Neural cell (in vitro differentiated cells): ENCODE results near the gene RAET1E. TPM values are rescaled to one million over a fixed set of nuclear protein-coding genes. Genes with fewer than 3 reads are reported as not detected.

Experiments
- H2AFZ ChIP-seq: fragments of 200-600, 300-800 bp; sonication (generic), shearing (Covaris generic); 2 replicates; pipeline ENCODE4 v1.6.0; 2014; ENCODE audit warnings: low read depth, mild to moderate bottlenecking, antibody characterized with exemption, low read length, moderate library complexity
- H3F3A ChIP-seq: fragments of 200-600 bp; shearing (Covaris generic); 2 replicates; pipeline ENCODE4 v1.6.1; 2016; ENCODE audit warnings: mild to moderate bottlenecking, moderate library complexity, mixed read lengths, antibody characterized with exemption, low read length; ENCODE audit not compliant: insufficient read depth, poor library complexity, severe bottlenecking
- H3K27ac ChIP-seq: fragments of 200-600, 300-800 bp; sonication (generic), shearing (Covaris generic); 2 replicates; pipeline ENCODE4 v1.5.1; 2014; ENCODE audit warnings: mild to moderate bottlenecking, low read length, moderate library complexity
- H3K27me3 ChIP-seq: fragments of 300-800, 200-600 bp; sonication (generic), shearing (Covaris generic); 2 replicates; pipeline ENCODE4 v1.6.0; 2014; ENCODE audit warnings: mild to moderate bottlenecking, low read depth, low read length, moderate library complexity; ENCODE audit not compliant: insufficient read depth
- H3K36me3 ChIP-seq: fragments of 300-800, 200-600 bp; sonication (generic), shearing (Covaris generic); 2 replicates; pipeline ENCODE4 v1.5.1; 2014; ENCODE audit warnings: mild to moderate bottlenecking, antibody characterized with exemption, low read length, moderate library complexity; ENCODE audit not compliant: insufficient read depth
- H3K4me2 ChIP-seq: fragments of 300-800, 200-600 bp; sonication (generic), shearing (Covaris generic); 2 replicates; pipeline ENCODE4 v1.6.0; 2014; ENCODE audit warnings: mild to moderate bottlenecking, low read length
- H3K4me3 ChIP-seq: fragments of 300-800, 200-600 bp; sonication (generic), shearing (Covaris generic); 2 replicates; pipeline ENCODE4 v1.5.1; 2014; ENCODE audit warnings: mild to moderate bottlenecking, low read length, moderate library complexity
- H3K79me2 ChIP-seq: fragments of 200-600 bp; shearing (Covaris generic); replicated peaks from 2 replicates; pipeline ENCODE4 v1.6.0; 2014; ENCODE audit warnings: mild to moderate bottlenecking, low read length, moderate library complexity; ENCODE audit not compliant: insufficient read depth
- H3K9ac ChIP-seq: fragments of 300-800, 200-600 bp; sonication (generic), shearing (Covaris generic); 2 replicates; pipeline ENCODE4 v1.6.1; 2016; ENCODE audit warnings: mild to moderate bottlenecking, low read length, mixed read lengths
- H3K9me2 ChIP-seq: fragments of 200-600 bp; shearing (Covaris generic); 2 replicates; pipeline ENCODE4 v1.6.1; 2016; ENCODE audit warnings: mild to moderate bottlenecking, low read length, mixed read lengths; ENCODE audit not compliant: insufficient read depth
- H3K9me3 ChIP-seq: fragments of 200-600, 300-800 bp; sonication (generic), shearing (Covaris generic); 2 replicates; pipeline ENCODE4 v1.6.1; 2016; ENCODE audit warnings: mild to moderate bottlenecking, mixed run types, low read length, moderate library complexity, mixed read lengths
- H4K20me1 ChIP-seq: fragments of 200-600 bp; shearing (Covaris generic); 2 replicates; pipeline ENCODE4 v1.6.1; 2016; ENCODE audit warnings: mild to moderate bottlenecking, mixed run types; ENCODE audit not compliant: insufficient read depth
- CTCF ChIP-seq: fragments of 450-650 bp; IDR thresholded peaks from 2 replicates; pipeline ENCODE4 v1.5.1; 2014; ENCODE audit warnings: antibody characterized with exemption, mild to moderate bottlenecking, moderate library complexity; ENCODE audit not compliant: poor library complexity, severe bottlenecking
- EP300 ChIP-seq: fragments of 450-650 bp; conservative IDR thresholded peaks from 2 replicates; pipeline ENCODE4 v1.6.1; 2014; ENCODE audit warnings: antibody characterized with exemption, mild to moderate bottlenecking, moderate library complexity; ENCODE audit not compliant: poor library complexity, severe bottlenecking
- EZH2 ChIP-seq: fragments of 200-600, 300-800 bp; shearing (Covaris generic), sonication (generic); IDR thresholded peaks from 2 replicates; pipeline ENCODE4 v1.6.1; 2014; ENCODE audit warnings: antibody characterized with exemption, low read length, borderline replicate concordance, mild to moderate bottlenecking; ENCODE audit not compliant: insufficient read depth, poor library complexity, severe bottlenecking
- MXI1 ChIP-seq: fragments of 450-650 bp; conservative IDR thresholded peaks from 2 replicates; pipeline ENCODE4 v1.6.1; 2014; ENCODE audit warnings: antibody characterized with exemption, mild to moderate bottlenecking; ENCODE audit not compliant: poor library complexity, severe bottlenecking
- POLR2AphosphoS5 ChIP-seq: IDR thresholded peaks from 2 replicates; pipeline ENCODE4 v1.6.1; 2012
- RAD21 ChIP-seq: fragments of 450-650 bp; conservative IDR thresholded peaks from 2 replicates; pipeline ENCODE4 v1.6.1; 2014; ENCODE audit warnings: antibody characterized with exemption, mild to moderate bottlenecking, moderate library complexity
- REST ChIP-seq: IDR thresholded peaks from 2 replicates; pipeline ENCODE4 v1.6.1; 2012; ENCODE audit warnings: borderline replicate concordance
- SMC3 ChIP-seq: fragments of 450-650 bp; conservative IDR thresholded peaks from 2 replicates; pipeline ENCODE4 v1.6.1; 2014; ENCODE audit warnings: antibody characterized with exemption, mild to moderate bottlenecking, moderate library complexity; ENCODE audit not compliant: poor library complexity
- TAF1 ChIP-seq: IDR thresholded peaks from 2 replicates; pipeline ENCODE4 v1.6.1; 2012; ENCODE audit warnings: low read depth
- polyA plus RNA-seq: library from polyadenylated mRNA; depleted of rRNA; stranded (reverse); fragments of >200 nt; gene quantifications from 2 replicates; pipeline ENCODE4 v1.2.3, GENCODE V29; 2014

Gene RAET1E
- polyA plus RNA-seq, 1 donor from 2014 or later: not detected

- Histone ChIP-seq H3K79me2 (no peaks in the 10 kb centered on the region), H3K9ac (no peak overlapping the region), H3K4me2 (no peak overlapping the region), H3K9me3 (no peaks in the 10 kb centered on the region), H3F3A (no peaks in the 10 kb centered on the region), H2AFZ (no peak overlapping the region), H4K20me1 (no peaks in the 10 kb centered on the region), H3K27ac (no peak overlapping the region), H3K4me3 (no peak overlapping the region), H3K9me2 (no peaks in the 10 kb centered on the region), H3K27me3 (peaks cover 90% of the 10 kb centered on the region), H3K36me3 (no peaks in the 10 kb centered on the region)
- TF ChIP-seq RAD21 (peak; percentile 90), EP300 (no peak), CTCF (peak; percentile 91), SMC3 (peak; percentile 96), EZH2 (no peak), REST (no peak)
These were observed 36.6 kb upstream of the RAET1E start for GRCh38 chr6:149934249-149935156.

- no peak overlapping the region for H2AFZ ChIP-seq
- no peaks in the 10 kb centered on the region for H3K36me3 ChIP-seq
- no peak overlapping the region for H3K27ac ChIP-seq
- H3K79me2 ChIP-seq: no peaks in the 10 kb centered on the region
- TF ChIP-seq TAF1 (no peak), CTCF (no peak), EZH2 (no peak), SMC3 (no peak), POLR2AphosphoS5 (no peak), RAD21 (no peak), REST (no peak), MXI1 (no peak), EP300 (no peak)
- H3F3A ChIP-seq: no peaks in the 10 kb centered on the region
- no peak overlapping the region for H3K4me3 ChIP-seq
- H3K27me3 ChIP-seq: peaks cover 87% of the 10 kb centered on the region
- no peaks in the 10 kb centered on the region for H3K9me2 ChIP-seq
- H3K4me2 ChIP-seq: no peak overlapping the region
- no peak overlapping the region for H3K9ac ChIP-seq
- H3K9me3 ChIP-seq: no peaks in the 10 kb centered on the region
- H4K20me1 ChIP-seq: no peaks in the 10 kb centered on the region
These were observed 35.5 kb upstream of the RAET1E start for GRCh38 chr6:149933461-149933860.
